GM10266 (cell line): ENCODE data around the gene COG3.

Source experiments
- DNase-seq: peaks from one replicate; pipeline ENCODE4 v3.0.0; 2012; ENCODE audit errors: extremely low spot score
- CTCF ChIP-seq: IDR thresholded peaks from 2 replicates; pipeline ENCODE4 v1.5.1; 2012; ENCODE audit warnings: mild to moderate bottlenecking, low read depth; ENCODE audit not compliant: control insufficient read depth, insufficient read depth; ENCODE audit errors: missing control alignments

Gene COG3

GRCh38 chr13:45439781-45440462 lies 24.8 kb upstream of the COG3 start:
- TF ChIP-seq CTCF, result no peak
- no peak for DNase-seq

GRCh38 chr13:45441633-45442032 lies 23.1 kb upstream of the COG3 start:
- no peak for TF ChIP-seq CTCF
- DNase-seq, result peak; percentile 25

GRCh38 chr13:45445053-45445452 lies 19.7 kb upstream of the COG3 start:
- DNase-seq, result no peak
- no peak for TF ChIP-seq CTCF

GRCh38 chr13:45446181-45446580 lies 18.6 kb upstream of the COG3 start:
- no peak for TF ChIP-seq CTCF
- DNase-seq, result no peak

GRCh38 chr13:45447050-45447661 lies 17.6 kb upstream of the COG3 start:
- DNase-seq, result no peak
- TF ChIP-seq CTCF, result no peak

GRCh38 chr13:45448965-45449559 lies 15.7 kb upstream of the COG3 start:
- DNase-seq, result no peak
- no peak for TF ChIP-seq CTCF

GRCh38 chr13:45451282-45451681 lies 13.5 kb upstream of the COG3 start:
- no peak for TF ChIP-seq CTCF
- DNase-seq, result no peak
